ENCODE measurements around the gene ANO8.

GRCh38 chr19:17353386-17353785 lies 18.7 kb upstream of the ANO8 start:
- TF ChIP-seq POLR2AphosphoS5 (IDR thresholded peaks at IDR 0.05) (no peak), CTCF (IDR thresholded peaks at IDR 0.05) (no peak)

All from transverse colon (tissue), 4 donors.